GM13976 (cell line): ENCODE data around the gene DNAH14.

Source experiments
- DNase-seq: peaks from one replicate; pipeline ENCODE4 v3.0.0; 2012; ENCODE audit warnings: low spot score
- in situ Hi-C: fragments of 300-500 bp; cut with MboI; formaldehyde crosslinking; loops from one replicate; pipeline ENCODE4 v1.12.0; 2022; ENCODE audit warnings: low sequenced_read_pairs, mixed read lengths, inconsistent platforms; ENCODE audit not compliant: unreplicated experiment
- TF ChIP-seq, protein P1 (sequence below): IDR thresholded peaks from 2 replicates; pipeline ENCODE4 v1.5.1; 2012; ENCODE audit warnings: borderline replicate concordance, mild to moderate bottlenecking; ENCODE audit not compliant: insufficient read depth; ENCODE audit errors: extremely low read depth, missing control alignments, control extremely low read depth

Gene DNAH14

DNA sequence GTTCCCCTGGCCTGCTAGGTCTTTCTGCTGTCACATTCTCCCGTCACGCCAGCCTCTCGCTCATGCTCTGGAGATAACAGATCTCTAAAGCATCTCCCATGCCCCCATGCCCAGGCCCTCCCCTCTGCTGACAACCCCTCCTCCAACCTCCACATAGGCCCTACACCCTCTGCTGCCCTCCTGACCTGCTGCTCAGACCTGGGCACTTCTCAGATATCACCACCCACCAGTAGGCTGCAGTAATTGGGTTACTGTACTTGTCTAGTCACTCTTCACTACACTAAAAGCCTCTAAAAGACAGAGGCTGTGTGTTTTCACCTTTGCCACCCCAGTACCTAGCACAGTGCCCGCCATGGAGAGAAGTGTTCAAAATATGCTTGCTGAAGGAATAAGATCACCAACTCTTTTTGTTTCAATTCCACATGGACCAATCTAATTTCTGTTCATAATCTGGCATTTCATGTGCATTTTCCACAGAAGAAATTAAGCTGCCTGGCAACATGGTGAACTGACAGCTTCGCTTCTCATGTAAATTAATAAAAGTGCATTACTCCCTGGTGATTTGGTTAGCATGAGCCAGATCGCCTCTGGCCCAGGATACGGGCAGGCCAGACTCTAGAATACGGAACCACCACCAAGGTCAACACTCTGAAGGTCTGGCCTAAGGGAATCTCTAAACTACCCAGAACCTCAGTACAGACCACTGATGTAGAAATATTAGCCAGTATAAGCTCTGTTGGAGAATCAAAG is 477.7 kb downstream of the DNAH14 start:
- TF ChIP-seq, protein P1, sequence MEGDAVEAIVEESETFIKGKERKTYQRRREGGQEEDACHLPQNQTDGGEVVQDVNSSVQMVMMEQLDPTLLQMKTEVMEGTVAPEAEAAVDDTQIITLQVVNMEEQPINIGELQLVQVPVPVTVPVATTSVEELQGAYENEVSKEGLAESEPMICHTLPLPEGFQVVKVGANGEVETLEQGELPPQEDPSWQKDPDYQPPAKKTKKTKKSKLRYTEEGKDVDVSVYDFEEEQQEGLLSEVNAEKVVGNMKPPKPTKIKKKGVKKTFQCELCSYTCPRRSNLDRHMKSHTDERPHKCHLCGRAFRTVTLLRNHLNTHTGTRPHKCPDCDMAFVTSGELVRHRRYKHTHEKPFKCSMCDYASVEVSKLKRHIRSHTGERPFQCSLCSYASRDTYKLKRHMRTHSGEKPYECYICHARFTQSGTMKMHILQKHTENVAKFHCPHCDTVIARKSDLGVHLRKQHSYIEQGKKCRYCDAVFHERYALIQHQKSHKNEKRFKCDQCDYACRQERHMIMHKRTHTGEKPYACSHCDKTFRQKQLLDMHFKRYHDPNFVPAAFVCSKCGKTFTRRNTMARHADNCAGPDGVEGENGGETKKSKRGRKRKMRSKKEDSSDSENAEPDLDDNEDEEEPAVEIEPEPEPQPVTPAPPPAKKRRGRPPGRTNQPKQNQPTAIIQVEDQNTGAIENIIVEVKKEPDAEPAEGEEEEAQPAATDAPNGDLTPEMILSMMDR: no peak
- DNase-seq: no peak
- in situ Hi-C loops: no loop called here

DNA sequence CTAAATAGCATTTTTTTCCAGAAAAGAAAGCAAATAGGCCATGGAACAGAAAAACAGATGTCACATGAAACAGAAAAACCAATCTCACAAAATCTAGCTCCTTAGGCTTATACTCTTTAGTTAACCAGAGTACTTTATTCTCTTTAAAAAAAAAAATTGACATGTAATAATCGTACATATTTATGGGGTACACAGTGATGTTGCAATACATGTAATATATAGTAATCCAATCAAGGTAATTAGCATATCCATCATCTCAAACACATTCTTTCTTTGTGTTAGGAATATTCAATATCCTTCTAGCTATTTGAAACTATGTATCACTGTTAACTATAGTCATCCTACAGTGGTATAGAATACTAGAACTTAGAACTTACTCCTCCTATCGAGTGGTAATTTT is 478.3 kb downstream of the DNAH14 start:
- DNase-seq: no peak
- in situ Hi-C loops: no loop called here

DNA sequence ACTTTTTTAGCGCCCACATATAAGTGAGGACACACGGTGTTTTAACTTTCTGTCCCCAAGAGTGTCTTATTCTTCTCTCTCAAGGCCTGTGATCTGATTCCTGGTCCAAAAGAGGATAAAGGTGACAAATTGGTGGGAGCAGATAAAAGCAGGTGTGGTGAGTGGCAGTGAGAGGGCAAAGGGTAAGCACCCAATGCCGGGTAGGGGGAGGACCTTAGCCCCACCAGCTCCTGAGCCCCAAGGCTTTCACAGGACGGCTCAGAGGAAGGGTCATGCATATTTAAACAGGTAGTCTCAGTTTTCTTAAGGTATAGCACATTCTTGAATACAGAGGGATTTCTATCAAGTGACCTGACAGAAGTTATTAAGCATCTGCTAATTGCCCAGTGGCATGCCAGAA is 478.8 kb downstream of the DNAH14 start:
- DNase-seq: no peak
- TF ChIP-seq, protein P1: no peak
- in situ Hi-C loops: no loop called here

More for the DNA sequence above, 478.3 kb downstream of the DNAH14 start:
- TF ChIP-seq, protein P1: no peak

DNA sequence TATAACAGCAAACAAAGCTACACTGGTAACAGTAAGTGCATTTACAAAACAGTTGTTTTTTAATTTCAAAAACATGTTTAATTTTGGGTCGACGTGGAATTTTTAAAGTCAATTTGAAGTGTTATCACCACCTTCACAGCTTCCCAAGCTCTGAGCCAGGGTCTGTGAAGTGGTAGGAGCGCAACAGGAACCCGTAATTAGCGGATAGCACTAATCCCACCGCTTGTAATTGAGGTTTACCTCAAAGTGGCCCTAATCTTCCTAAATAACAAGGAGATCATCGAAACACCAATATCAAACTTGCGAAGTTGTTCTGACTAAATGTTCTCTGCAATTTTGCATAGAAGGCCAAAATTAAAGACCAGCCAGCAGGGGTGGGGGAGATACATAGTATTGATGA is 479.6 kb downstream of the DNAH14 start:
- TF ChIP-seq, protein P1: no peak
- no peak for DNase-seq
- in situ Hi-C loops: no loop called here

DNA sequence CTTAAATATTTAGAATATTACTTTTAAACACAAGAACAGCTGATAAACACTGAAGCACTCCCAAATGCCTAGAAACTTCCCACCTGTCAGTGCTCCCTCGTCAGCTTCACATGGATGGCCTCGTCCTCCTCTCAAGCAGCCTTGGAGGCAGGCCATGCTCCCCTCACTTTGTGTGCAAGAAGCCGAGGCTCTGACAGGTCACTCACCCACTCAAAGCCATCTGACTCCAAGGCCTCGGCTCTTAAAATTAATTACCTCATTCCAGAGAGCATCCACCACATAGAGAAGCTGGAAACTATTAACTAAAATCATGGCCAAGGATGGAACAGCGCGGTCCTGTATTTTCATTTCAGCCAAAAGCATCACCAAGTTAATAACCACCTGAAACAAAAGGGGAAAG is 480.6 kb downstream of the DNAH14 start:
- TF ChIP-seq, protein P1: no peak
- in situ Hi-C loops: no loop called here

DNA sequence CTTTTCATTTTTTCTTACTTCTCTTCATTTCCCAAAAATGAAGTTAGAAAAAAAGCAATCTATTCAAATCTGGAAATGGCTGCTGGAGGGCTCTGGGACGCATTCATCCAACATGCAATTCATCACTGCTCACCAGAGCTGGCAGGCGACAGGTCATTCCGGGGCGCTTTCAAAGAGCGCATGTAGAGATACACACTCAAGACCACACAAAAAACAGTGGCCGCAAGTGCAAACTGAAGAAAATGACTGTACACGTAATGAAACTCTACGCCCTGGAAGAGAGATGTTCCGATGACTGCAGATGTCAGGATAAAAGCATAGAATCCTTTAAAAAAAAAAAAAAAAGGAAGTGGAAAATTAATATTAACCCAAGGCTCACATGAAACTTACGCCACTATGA is 482.8 kb downstream of the DNAH14 start:
- DNase-seq: no peak
- TF ChIP-seq, protein P1: no peak
- in situ Hi-C loops: no loop called here

More for the DNA sequence above, 480.6 kb downstream of the DNAH14 start:
- DNase-seq: no peak

DNA sequence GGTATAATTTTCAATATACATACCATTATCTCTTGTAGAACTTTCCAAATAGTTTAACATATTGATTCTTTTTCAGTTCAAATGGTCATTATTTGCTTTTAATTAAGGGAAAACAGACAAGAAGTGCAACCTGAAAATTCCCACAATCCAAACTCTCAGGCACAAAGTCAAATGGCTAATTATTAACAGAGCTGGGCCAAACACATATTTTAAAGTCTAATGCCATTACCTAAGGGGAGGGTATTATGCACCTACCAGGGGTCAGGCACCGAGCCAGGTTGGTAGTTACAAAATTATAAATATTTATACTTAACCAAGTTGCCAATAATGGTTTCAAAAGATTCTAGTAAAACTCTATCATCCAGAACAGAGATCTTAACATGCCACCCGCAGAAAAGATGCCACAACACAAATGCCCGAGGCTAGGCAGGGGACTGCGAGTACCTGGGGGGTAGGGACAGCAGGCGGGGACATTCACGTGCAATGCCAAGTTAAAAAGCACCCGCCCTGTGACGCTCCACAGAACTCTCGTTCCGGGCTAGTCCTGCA is 483.4 kb downstream of the DNAH14 start:
- in situ Hi-C loops: no loop called here
- TF ChIP-seq, protein P1: no peak
- DNase-seq: no peak
